K562 (cell line): ENCODE measurements around the gene TRIM14.

Source experiments
- NFATC3 ChIP-seq: fragments of 450-650 bp; IDR thresholded peaks from 2 replicates; pipeline ENCODE4 v1.6.1; 2017; ENCODE audit warnings: mild to moderate bottlenecking
- POLR2AphosphoS5 ChIP-seq: IDR thresholded peaks from 2 replicates; pipeline ENCODE4 v1.6.1; 2011; ENCODE audit warnings: mild to moderate bottlenecking, low read depth, low read length, moderate library complexity; ENCODE audit not compliant: control insufficient read depth, insufficient read depth
- RBBP5 ChIP-seq: fragments of 200-600 bp; sonication (generic); IDR thresholded peaks from 2 replicates; pipeline ENCODE4 v1.6.1; 2012; ENCODE audit warnings: borderline replicate concordance, mild to moderate bottlenecking, low read length, control low read depth, inconsistent platforms; ENCODE audit not compliant: insufficient read depth, poor library complexity, severe bottlenecking
- SMARCA5 ChIP-seq: fragments of 450-650 bp; IDR thresholded peaks from 2 replicates; pipeline ENCODE4 v1.6.1; 2016
- TARDBP ChIP-seq: fragments of 450-650 bp; IDR thresholded peaks from 2 replicates; pipeline ENCODE4 v1.6.1; 2016
- TBP ChIP-seq: optimal IDR thresholded peaks from 2 replicates; pipeline ENCODE3; 2011; ENCODE audit warnings: low read depth, low read length, improper control_type of control experiment
- ZNF311 ChIP-seq: fragments of 250-450 bp; sonication (Bioruptor Pico); IDR thresholded peaks from 2 replicates; pipeline ENCODE4 v1.4.0; 2020; ENCODE audit warnings: mild to moderate bottlenecking, moderate library complexity
- TF ChIP-seq, protein P1 (sequence below): sonication (generic); formaldehyde crosslinking; IDR thresholded peaks from 2 replicates; pipeline ENCODE4 v1.5.0; 2020; ENCODE audit warnings: missing genetic modification reagents

DNA sequence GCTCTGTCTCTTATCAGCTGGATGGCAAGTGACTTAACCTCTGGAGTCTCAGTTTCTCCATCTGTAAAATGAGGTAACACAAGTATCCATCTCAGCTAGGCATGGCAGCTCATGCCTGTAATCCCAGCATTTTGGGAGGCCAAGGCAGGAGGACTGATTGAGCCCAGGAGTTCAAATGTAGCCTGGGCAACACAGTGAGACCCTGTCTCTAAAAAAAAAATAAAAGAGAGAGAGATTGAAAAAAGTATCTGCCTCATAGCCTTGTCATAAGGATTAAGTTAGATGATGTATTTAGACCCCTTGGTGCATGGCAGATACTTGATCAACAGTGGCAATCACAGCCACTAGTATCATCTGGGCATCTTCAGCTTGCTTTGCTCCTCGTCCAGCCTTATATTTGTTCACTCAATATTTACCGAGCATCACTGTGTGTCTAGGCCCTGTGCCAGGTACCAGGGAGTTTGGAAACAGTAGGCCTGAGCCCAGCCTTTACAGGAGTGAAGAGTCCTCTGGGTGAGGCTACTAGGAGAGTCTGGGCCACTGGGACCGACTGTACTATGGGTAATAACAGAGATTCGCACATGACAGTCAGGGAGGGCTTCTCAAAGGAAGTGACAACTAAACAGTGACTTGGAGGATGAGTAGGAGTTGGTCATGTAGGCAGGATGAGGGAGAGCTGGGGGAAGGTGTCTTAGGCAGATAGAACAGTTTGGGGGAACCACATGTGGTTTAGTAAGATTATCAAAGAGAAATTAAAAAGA is 39.2 kb upstream of the TRIM14 start:
- no peak for TF ChIP-seq ZNF311 (CRISPR knock-in tag)
- TF ChIP-seq, protein P1, sequence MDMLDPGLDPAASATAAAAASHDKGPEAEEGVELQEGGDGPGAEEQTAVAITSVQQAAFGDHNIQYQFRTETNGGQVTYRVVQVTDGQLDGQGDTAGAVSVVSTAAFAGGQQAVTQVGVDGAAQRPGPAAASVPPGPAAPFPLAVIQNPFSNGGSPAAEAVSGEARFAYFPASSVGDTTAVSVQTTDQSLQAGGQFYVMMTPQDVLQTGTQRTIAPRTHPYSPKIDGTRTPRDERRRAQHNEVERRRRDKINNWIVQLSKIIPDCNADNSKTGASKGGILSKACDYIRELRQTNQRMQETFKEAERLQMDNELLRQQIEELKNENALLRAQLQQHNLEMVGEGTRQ (CRISPR knock-in tag): no peak
- TF ChIP-seq NFATC3: no peak
- no peak for TF ChIP-seq TBP
- TF ChIP-seq TARDBP: no peak
- TF ChIP-seq SMARCA5: no peak
- TF ChIP-seq RBBP5: no peak
- no peak for TF ChIP-seq POLR2AphosphoS5
